Testis (tissue), 2 donors: ENCODE data around the gene DLX5.

Source experiments
- POLR2A ChIP-seq: fragments of 450-650 bp; IDR thresholded peaks from one replicate; pipeline ENCODE4 v1.6.1; 2017; ENCODE audit warnings: antibody characterized with exemption, mild to moderate bottlenecking, moderate library complexity
- TF ChIP-seq, protein P1 (sequence below), 3 experiments: fragments of 450-650 bp in 2 of 3; fragments of 200-600 bp in 1 of 3; sonication (generic) in 1 of 3; IDR thresholded peaks; one replicate each; pipeline ENCODE4 v1.5.1; 2016 to 2019; ENCODE audit warnings: antibody characterized with exemption in 3 of 3, mild to moderate bottlenecking in 2 of 3, moderate library complexity in 1 of 3

DNA sequence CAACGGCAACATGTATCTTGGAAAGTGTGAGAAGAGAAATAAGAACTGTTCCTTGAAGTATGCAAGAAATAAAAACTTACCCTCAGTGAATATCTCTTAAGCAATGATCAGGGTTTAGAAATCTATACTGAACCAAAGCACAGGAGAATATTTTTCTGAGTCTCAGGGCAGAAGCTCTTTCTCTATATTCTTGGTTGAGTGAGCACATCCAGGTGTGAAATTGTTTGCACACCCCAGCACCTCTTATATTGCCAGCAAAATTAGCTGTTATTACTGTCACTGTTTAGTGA lies 10.8 kb downstream of the DLX5 start:
- TF ChIP-seq, protein P1, sequence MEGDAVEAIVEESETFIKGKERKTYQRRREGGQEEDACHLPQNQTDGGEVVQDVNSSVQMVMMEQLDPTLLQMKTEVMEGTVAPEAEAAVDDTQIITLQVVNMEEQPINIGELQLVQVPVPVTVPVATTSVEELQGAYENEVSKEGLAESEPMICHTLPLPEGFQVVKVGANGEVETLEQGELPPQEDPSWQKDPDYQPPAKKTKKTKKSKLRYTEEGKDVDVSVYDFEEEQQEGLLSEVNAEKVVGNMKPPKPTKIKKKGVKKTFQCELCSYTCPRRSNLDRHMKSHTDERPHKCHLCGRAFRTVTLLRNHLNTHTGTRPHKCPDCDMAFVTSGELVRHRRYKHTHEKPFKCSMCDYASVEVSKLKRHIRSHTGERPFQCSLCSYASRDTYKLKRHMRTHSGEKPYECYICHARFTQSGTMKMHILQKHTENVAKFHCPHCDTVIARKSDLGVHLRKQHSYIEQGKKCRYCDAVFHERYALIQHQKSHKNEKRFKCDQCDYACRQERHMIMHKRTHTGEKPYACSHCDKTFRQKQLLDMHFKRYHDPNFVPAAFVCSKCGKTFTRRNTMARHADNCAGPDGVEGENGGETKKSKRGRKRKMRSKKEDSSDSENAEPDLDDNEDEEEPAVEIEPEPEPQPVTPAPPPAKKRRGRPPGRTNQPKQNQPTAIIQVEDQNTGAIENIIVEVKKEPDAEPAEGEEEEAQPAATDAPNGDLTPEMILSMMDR (IDR thresholded peaks at IDR 0.05), result no peak
- no peak for TF ChIP-seq POLR2A
